Upper lobe of left lung (tissue), 6 donors: ENCODE measurements around the gene MRPL11. TPM values are rescaled to one million over a fixed set of nuclear protein-coding genes. Genes with fewer than 3 reads are reported as not detected.

Experiments used
- ATAC-seq, 2 donors: fragments of 200-7000 bp; cut with Tn5 transposase; one replicate each; pipeline ENCODE4 v1.9.1; 2022; ENCODE audit warnings: mild to moderate bottlenecking in 2 of 2, moderate library complexity in 2 of 2; ENCODE audit not compliant: low FRiP score in 2 of 2
- DNase-seq, 2 donors: peaks; one replicate each; pipeline ENCODE4 v3.0.0-alpha.2; 2019 to 2020
- H3K27ac ChIP-seq, 4 donors: fragments of 200-600 bp; sonication (generic); one replicate each; pipeline ENCODE4 v1.5.1; 2016 to 2019
- H3K27me3 ChIP-seq, 4 donors: fragments of 200-600 bp; sonication (generic); one replicate each; pipeline ENCODE4 v1.5.1; 2017 to 2019
- H3K36me3 ChIP-seq, 4 donors: fragments of 200-600 bp; sonication (generic); one replicate each; pipeline ENCODE4 v1.5.1; 2016 to 2019
- H3K4me1 ChIP-seq, 4 donors: fragments of 200-600 bp; sonication (generic); one replicate each; pipeline ENCODE4 v1.5.1; 2018 to 2019
- H3K4me3 ChIP-seq, 4 donors: fragments of 200-600 bp; sonication (generic); one replicate each; pipeline ENCODE4 v1.5.1; 2017 to 2019; ENCODE audit warnings: mild to moderate bottlenecking in 2 of 4, moderate library complexity in 1 of 4
- H3K9me3 ChIP-seq, 4 donors: fragments of 200-600 bp; sonication (generic); one replicate each; pipeline ENCODE4 v1.5.1; 2018 to 2019
- EP300 ChIP-seq, 4 donors: sonication (generic); formaldehyde crosslinking; IDR thresholded peaks; one replicate each; pipeline ENCODE4 v1.5.1; 2017; ENCODE audit warnings: antibody characterized with exemption in 4 of 4, control low read depth in 2 of 4
- POLR2A ChIP-seq, 4 donors: fragments of 450-650 bp; IDR thresholded peaks; one replicate each; pipeline ENCODE4 v1.5.1; 2016 to 2017; ENCODE audit warnings: antibody characterized with exemption in 4 of 4, mild to moderate bottlenecking in 2 of 4
- POLR2AphosphoS5 ChIP-seq, 2 donors: sonication (generic); formaldehyde crosslinking; IDR thresholded peaks; one replicate each; pipeline ENCODE4 v1.5.1; 2017; ENCODE audit warnings: antibody characterized with exemption in 2 of 2
- WGBS, 2 donors: methylation state at CpG; one replicate each; pipeline ENCODE4 v1.1.5; 2017 to 2018; 5-methylcytosine and 5-hydroxymethylcytosine counted together
- total RNA-seq, 6 donors: library from RNA; depleted of rRNA in 4 of 6; stranded (reverse); fragments of >200 nt in 4 of 6; gene quantifications; one replicate each; pipeline versions ENCODE4 v1.1.0 to v1.2.1, GENCODE V29; 2016 to 2021
- TF ChIP-seq, protein P1 (sequence below), 6 experiments: fragments of 450-650 bp in 4 of 6; fragments of 200-600 bp in 2 of 6; sonication (generic) in 2 of 6; IDR thresholded peaks; one replicate each; pipeline ENCODE4 v1.5.1; 2016 to 2019; ENCODE audit warnings: antibody characterized with exemption in 6 of 6
- donor health status: DM: no; HTN: no; CAD: no; lungs with moderate emphysema.
- donor health status: DM: no; HTN: yes; CAD: no; lungs with severe emphysema.

Gene MRPL11
- total RNA-seq, 6 donors from 2014 or later = 25.3 to 44.8 (median 33.0) TPM

DNA sequence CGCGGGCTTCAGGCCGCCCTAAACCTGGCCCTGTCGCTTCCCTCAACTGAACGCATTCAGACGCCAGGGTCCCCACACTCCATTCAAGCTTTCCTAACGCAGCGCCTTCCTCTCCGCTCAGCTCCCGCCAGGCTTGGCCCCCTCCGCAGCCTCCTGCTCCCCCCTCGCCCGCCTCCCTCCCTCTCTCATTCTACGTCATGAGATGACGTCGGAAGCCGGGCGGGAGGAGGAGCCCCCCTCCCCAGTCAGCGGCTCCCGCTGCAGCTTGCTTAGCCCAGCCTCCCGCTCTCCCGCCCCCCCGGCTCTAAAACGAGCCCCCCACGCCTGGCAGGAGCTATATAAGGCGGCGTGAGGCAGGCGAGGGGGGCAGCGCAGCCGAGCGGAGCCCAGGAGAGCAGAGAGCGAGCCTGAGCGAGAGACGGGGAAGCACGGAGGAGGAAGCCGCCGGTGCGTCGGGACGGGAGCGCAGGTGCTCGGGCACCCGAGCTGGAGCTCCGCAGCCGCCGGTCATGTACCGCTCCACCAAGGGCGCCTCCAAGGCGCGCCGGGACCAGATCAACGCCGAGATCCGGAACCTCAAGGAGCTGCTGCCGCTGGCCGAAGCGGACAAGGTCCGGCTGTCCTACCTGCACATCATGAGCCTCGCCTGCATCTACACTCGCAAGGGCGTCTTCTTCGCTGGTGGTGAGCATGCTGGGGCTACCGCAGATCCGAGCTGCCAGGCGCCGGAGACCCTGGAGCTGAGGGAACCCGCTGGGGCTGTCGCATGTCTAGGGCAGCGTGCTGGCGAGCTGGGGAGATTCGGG, 17.8 kb downstream of the MRPL11 start, which contains the start of gene NPAS4:
NPAS4 (plus strand) TSS at position 365 of the 806 bp plus-strand sequence; CDS start at position 510, 145 bp downstream.
- Histone ChIP-seq H3K4me3 (no peak within 1 kb of the TSS), H3K27ac (no peak within 1 kb of the TSS), H3K9me3 (no peaks in the 10 kb centered on the region), H3K4me1 (peaks cover 0 to 14% (median 5%) of the 10 kb centered on the region in 4 donors), H3K27me3 (peaks cover 0 to 10% (median 2%) of the 10 kb centered on the region in 4 donors), H3K36me3 (no peaks in the 10 kb centered on the region)
- no peak for ATAC-seq
- WGBS, 2 donors = 6 to 11% methylated on average over 24 to 57 of the region's 71 CpGs
- no peak for TF ChIP-seq POLR2A (IDR thresholded peaks at IDR 0.05)
- TF ChIP-seq EP300 (IDR thresholded peaks at IDR 0.05) = no peak
- TF ChIP-seq POLR2AphosphoS5 (IDR thresholded peaks at IDR 0.05) = no peak
- TF ChIP-seq, protein P1, sequence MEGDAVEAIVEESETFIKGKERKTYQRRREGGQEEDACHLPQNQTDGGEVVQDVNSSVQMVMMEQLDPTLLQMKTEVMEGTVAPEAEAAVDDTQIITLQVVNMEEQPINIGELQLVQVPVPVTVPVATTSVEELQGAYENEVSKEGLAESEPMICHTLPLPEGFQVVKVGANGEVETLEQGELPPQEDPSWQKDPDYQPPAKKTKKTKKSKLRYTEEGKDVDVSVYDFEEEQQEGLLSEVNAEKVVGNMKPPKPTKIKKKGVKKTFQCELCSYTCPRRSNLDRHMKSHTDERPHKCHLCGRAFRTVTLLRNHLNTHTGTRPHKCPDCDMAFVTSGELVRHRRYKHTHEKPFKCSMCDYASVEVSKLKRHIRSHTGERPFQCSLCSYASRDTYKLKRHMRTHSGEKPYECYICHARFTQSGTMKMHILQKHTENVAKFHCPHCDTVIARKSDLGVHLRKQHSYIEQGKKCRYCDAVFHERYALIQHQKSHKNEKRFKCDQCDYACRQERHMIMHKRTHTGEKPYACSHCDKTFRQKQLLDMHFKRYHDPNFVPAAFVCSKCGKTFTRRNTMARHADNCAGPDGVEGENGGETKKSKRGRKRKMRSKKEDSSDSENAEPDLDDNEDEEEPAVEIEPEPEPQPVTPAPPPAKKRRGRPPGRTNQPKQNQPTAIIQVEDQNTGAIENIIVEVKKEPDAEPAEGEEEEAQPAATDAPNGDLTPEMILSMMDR (IDR thresholded peaks at IDR 0.05) = no peak
- DNase-seq = peak in 1 of 2 donors; percentile 63

DNA sequence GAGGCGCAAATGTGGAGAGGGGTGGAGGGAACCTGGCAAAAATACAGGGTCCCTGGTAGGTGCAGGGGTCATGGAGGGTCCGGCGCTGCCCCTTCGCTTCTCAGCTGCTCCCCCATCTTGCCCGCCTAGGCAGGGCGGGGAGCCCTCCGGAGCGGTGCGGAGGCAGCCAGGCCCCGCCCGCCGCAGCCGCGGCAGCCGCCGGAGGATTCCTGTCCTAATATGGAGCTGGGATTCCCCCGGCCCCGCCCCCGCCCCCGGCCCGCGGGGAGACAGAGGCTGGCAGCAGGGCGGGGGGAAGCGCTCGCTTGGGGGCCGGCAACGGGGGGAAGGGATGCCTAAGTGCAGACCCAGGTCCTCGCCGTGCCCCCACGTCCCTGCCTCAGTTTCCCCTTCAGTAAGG, 18.8 kb downstream of the MRPL11 start:
- H3K27me3 ChIP-seq = peaks cover 0 to 10% (median 2%) of the 10 kb centered on the region in 4 donors
- no peaks in the 10 kb centered on the region for H3K36me3 ChIP-seq
- DNase-seq = peak in 1 of 2 donors; percentile 73
- no peak for ATAC-seq
- no peak overlapping the region for H3K4me3 ChIP-seq
- no peaks in the 10 kb centered on the region for H3K9me3 ChIP-seq
- 7 to 17% methylated on average over 3 to 10 of the region's 30 CpGs for WGBS, 2 donors
- TF ChIP-seq POLR2A (IDR thresholded peaks at IDR 0.05) (no peak), POLR2AphosphoS5 (IDR thresholded peaks at IDR 0.05) (no peak), EP300 (IDR thresholded peaks at IDR 0.05) (no peak)
- TF ChIP-seq, protein P1 (IDR thresholded peaks at IDR 0.05) = no peak
- no peak overlapping the region for H3K27ac ChIP-seq
- peaks cover 0 to 14% (median 5%) of the 10 kb centered on the region in 4 donors for H3K4me1 ChIP-seq

DNA sequence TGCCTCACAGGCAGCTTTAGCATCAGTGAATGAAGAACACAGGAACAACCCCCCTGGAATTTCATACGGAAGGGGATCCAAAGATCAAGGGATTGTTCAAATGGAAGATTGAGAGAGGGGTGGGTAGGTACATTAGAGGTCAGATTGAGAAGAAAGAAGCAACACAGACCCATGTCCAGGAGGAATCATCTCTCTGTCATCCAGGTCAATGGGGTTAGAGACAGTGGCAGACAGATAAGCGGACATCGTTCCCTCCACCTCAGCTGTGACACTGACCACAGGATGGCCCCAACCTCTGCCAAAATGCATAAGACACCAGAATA, 19.7 kb downstream of the MRPL11 start:
- Histone ChIP-seq H3K4me3 (no peak overlapping the region), H3K36me3 (no peaks in the 10 kb centered on the region), H3K9me3 (no peaks in the 10 kb centered on the region), H3K4me1 (peaks cover 0 to 14% (median 5%) of the 10 kb centered on the region in 4 donors), H3K27me3 (peaks cover 0 to 10% (median 2%) of the 10 kb centered on the region in 4 donors), H3K27ac (no peak overlapping the region)
- TF ChIP-seq POLR2A (IDR thresholded peaks at IDR 0.05) (no peak), POLR2AphosphoS5 (IDR thresholded peaks at IDR 0.05) (no peak), EP300 (IDR thresholded peaks at IDR 0.05) (no peak)
- TF ChIP-seq, protein P1 (IDR thresholded peaks at IDR 0.05) = no peak
- no peak for DNase-seq
- 47 to 48% methylated on average over 3 of the region's 3 CpGs for WGBS, 2 donors
- no peak for ATAC-seq

GRCh38 chr11:66418168-66418985, 20.3 kb downstream of the MRPL11 start:
- H3K36me3 ChIP-seq = no peaks in the 10 kb centered on the region
- H3K4me3 ChIP-seq = no peak overlapping the region
- 10% methylated on average over 10 to 16 of the region's 16 CpGs for WGBS, 2 donors
- peaks cover 0 to 10% (median 2%) of the 10 kb centered on the region in 4 donors for H3K27me3 ChIP-seq
- no peaks in the 10 kb centered on the region for H3K9me3 ChIP-seq
- H3K4me1 ChIP-seq = peaks cover 0 to 14% (median 5%) of the 10 kb centered on the region in 4 donors
- TF ChIP-seq EP300 (IDR thresholded peaks at IDR 0.05) (no peak), POLR2A (IDR thresholded peaks at IDR 0.05) (no peak)
- TF ChIP-seq, protein P1 (IDR thresholded peaks at IDR 0.05) = peak in 1 of 6 experiments; percentile 22
- ATAC-seq (peak in 1 of 2 donors; percentile 14), DNase-seq (peak in 1 of 2 donors; percentile 47)
- no peak overlapping the region for H3K27ac ChIP-seq
